ENCODE data around the gene WDR18.

- TF ChIP-seq POLR2A (IDR thresholded peaks at IDR 0.05; ENCODE audit: low read length) (no peak), GATA1 (IDR thresholded peaks at IDR 0.05; ENCODE audit: low read depth, low read length) (no peak)
Observed at GRCh38 chr19:1014161-1015060, 30.3 kb downstream of the WDR18 start.
